GM18498 (cell line): ENCODE measurements around the gene ASB6.

Experiments used
- ATAC-seq: cut with Tn5 transposase; IDR thresholded peaks from one replicate; pipeline ENCODE4 v1.9.1; 2021; ENCODE audit warnings: mild to moderate bottlenecking, moderate library complexity; ENCODE audit not compliant: unreplicated experiment

ASB6 gene, protein sequence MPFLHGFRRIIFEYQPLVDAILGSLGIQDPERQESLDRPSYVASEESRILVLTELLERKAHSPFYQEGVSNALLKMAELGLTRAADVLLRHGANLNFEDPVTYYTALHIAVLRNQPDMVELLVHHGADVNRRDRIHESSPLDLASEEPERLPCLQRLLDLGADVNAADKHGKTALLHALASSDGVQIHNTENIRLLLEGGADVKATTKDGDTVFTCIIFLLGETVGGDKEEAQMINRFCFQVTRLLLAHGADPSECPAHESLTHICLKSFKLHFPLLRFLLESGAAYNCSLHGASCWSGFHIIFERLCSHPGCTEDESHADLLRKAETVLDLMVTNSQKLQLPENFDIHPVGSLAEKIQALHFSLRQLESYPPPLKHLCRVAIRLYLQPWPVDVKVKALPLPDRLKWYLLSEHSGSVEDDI

DNA sequence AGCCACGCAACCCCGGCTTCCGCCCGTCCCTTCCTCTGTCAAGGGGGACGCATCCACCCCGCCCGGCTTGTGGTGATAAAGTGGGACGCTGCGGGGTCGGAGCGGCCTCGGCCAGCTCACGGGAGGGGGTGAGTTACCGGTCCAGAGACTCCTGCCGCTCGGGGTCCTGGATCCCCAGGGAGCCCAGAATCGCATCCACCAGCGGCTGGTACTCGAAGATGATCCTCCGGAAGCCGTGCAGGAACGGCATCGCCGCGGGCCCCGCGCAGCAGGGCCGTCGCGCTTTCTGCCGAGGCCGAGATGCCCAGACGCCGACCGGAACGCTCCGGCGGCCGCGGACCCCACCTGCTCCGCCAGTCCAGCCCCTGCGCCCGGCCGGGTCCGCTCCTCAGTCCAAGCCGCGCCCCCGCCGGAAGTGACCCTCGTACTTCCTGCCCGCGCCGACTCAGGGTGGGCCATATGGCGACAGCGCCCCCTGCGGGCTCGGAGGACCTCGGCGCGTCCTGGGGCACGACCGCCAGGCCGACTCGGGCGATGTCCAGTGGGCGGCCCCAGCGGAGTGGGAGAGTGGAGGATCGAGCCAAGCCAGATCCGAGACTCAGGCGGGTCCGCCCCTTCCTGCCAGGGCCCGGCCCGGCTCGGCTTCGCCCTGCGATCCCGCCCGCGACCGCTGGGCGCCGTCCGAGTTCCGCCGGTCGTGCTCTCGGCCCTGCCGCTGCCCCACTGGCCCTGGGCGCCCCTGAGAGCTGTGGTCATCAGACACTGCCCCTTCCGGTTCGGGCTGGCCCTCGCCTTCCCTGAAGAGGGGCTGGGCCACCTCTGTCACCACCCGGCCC, at the start of gene ASB6:
ASB6 (minus strand) TSS at position 402 of the 836 bp plus-strand sequence; CDS start at position 250, 152 bp downstream.
- peak; percentile 85 for ATAC-seq

DNA sequence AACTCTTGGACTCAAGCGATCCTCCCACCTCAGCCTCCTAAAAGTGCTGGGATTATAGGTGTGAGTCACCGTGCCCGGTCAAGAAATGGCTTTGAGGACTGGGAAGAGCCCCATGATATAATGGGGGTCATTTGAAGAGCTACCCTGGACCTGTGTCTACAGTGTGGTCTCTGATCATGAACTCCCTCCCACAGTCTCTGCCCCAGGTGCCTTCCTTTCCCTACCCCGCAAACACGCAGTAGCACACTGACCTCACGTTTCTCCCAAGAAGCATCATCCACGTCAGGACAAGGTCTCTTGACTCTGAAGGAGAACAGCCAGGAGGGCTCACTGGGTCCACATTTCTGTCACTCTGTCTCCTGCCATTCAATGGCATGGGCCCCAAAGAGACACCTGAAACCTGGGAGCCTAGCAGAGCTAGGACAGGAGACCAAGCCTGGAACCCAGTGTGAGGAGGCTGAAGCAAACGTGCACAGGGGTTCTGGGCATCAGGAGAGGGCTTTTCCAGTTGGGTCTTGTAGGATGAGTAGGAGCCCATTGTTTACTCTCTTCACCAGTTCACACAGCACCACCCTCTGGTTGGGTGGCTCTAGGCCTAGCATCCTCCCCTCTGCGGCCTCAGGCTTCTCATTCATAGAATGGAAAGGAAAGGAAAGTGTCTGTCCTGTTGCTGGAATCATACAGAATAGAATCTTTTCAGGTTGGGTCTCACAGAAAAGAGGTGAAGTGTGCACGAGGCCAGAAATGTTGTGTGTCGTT, 46.5 kb upstream of the ASB6 start:
- no peak for ATAC-seq

DNA sequence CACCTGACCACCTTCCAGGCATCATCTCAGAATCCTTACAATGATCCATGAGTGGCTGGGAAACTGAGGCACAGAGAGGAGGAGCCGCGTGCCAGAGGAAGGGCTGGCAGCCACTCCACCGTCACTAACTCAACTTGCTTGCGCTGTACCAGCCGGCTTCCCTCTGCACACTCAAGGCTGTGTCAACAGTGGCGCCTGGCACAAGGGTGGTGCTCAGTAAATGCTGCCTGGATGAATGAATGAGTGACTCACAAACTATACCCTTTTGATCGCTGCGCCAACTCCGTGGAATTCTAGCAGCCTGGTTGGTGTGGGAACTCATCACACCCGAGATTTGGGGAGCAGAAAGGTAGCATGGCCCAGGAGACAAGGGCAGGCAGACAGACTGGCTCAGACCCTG, 45.4 kb upstream of the ASB6 start:
- no peak for ATAC-seq

DNA sequence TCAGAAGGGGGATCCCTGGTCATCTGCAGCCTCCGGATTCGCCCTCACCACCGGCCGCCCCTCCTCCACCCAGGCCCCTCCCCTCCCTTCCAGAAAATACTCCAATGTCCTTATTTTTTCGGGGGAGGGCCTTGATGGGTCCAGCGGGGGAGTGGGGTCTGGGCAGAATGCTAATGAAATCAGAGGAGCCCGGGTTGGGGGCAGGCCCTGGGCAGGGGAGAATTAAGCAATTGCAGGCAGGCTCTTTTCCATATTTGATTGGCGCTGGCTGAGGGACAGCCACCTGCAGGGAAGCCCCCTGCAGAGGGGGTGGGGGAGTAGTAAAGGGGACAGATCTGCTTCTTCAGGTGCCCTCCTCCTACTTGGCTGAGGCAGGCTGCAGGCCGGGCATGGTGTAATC, 44.8 kb upstream of the ASB6 start:
- no peak for ATAC-seq

DNA sequence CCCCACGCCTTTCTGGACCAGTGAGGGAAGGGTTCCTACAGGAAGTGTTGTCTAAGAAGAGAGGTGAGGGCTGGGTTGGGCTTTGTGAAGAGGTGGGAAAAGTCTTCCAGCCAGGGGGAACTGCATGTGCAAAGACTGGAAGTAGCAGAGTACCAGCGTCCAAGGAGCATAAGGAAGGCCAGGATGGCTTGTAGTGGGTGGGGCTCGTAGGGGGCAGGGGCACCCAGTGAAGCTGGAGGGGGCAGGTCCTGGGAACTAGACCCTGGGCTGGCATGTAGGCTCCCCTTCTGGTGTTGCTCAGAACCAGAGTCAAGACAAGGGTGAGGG, 43.9 kb upstream of the ASB6 start:
- ATAC-seq = no peak

DNA sequence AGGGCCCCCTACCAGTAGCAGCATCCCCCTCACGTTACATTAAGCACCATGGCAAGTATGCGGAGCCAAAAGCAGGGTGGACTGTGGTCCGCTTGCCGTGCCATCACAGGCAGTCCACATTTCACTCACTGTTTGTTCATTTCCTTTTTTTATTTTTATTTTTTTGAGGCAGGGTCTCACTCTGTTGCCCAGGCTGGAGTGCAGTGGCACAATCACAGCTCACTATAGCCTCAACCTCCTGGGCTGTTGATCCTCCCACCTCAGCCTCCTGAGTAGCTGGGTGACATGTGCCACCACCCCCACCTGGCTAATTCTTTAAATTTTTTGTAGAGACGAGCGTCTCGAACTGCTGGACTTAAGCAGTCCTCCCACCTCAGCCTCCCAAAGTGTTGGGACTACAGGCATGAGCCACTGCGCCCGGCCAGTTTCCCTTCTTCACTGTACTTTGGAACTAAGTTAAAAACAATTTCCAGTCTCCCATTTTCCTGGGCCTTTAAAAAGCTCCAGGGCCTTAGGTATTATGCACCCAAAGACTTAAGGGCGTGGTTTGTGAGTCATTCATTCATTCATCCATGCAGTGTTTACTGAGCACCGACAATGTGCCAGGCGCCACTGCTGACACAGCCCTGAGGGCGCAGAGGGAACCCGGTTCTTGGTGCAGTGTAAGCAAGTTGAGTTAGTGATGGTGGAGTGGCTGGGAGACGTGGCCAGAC, 43.4 kb upstream of the ASB6 start:
- no peak for ATAC-seq

DNA sequence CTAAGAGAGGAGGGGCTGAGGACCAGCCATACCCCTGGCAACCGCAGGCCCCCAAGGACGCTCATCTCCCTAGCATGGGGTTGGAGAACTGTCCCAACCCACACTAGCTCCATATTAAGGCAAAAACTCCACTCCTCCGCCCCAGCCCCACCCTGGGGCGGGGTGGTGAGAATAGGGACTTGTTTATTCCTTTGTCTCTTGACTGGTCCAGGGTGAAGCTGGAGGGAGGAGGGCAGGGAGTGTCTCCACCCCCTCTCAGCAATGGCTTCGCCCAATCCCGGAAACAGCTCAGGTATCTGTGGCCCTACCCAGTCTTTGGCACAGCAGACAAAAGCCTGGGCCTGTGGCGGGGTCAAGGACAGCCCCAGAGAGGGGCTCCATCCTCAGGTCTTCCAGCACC, 40.4 kb upstream of the ASB6 start:
- no peak for ATAC-seq

DNA sequence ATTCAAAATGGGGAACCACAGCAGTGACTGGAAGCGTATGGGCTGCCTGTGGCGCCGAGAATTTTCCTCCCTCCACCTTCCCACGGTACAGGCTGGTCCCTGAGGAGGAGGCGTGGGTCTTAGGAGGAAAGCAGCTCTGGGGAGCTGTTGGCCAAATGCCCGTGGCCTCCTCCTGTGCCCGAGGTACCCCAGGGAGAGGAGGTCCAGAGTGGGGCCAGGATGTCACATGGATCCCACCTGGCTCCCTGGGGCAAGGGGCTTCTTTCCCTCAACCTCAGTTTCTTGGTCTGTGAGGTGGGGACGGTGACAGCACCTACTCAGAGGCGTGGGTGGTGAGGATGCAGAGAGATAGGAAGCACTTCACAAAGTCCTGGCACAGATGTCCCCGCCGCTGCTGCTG, 40.0 kb upstream of the ASB6 start:
- ATAC-seq = no peak

DNA sequence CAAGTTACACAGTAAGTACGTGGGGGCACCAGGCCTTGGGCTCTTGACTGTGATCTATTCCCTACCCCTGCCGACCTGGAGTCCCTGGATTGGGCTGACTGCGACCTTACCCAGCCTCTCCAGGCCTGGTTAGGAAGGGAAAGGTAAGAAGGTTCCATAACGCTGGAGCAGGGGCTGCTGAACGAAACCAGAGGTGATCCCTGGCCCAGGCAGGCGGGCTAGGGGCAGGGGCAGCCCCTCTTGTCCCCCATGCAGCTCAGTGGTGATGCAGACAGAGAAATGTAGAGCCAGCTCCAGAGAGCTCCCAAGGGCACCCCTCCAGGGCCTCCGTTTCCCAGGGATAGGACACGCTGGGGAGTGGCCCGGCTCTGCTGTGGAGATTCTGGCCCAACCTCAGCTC, 37.6 kb upstream of the ASB6 start:
- ATAC-seq = no peak

DNA sequence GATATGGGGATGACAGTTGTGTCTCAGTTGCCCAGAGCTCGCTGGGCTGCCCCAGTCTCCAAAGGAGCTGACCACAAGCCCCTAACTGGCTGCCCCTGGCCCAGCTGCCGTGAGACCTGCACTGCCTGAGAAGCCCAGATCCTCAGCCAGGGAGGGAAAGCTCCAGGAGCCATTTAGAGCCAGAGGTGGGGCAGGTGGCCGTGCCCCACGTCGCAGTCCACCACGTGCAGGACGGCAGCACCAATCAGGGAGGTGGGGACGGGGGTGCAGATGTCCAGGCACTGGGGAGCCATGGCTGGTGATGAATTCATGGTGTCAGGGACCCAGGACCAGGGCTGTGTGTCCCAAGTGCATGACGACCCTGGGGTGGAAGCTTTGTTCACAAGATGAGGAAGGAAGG, 36.9 kb upstream of the ASB6 start:
- no peak for ATAC-seq

DNA sequence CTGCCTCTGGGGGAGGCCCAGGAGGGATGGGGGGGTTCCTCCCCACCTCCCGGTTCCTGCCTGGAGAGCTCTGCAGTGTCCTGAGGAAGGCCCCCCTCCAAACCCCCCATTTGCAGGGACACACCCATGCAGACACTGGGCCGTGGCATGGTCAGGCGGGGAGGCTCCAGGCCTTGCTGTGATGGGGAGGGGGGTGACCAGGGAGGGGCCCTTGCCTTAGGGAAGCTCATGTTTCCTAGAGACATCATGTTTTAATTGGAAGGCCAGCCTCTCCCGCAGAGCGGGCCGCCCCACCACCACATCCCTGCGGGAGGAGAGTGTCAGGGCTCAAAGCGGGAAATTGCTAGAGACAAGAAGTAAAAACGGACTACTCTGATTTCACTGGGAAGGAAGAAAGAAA, 35.5 kb upstream of the ASB6 start:
- ATAC-seq = no peak

DNA sequence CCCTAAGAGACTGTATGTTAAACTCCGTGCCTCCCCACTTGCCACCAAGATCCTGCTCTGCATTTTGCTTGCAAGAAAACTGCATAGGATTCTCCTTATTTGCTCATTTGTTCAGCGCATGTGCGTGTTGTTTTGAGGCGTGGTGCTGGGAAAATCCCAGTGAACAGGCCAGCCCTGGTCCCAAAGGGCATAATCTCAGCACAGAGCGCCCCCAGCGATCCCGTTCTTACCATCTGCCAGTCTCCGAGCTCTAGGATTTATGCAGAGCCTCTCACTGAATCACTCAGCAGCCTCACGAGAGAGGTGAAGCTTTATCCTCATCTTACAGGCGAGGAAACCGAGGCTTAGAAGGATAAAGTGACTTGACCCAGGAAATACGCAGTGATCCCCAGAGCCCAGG, 35.0 kb upstream of the ASB6 start:
- no peak for ATAC-seq

DNA sequence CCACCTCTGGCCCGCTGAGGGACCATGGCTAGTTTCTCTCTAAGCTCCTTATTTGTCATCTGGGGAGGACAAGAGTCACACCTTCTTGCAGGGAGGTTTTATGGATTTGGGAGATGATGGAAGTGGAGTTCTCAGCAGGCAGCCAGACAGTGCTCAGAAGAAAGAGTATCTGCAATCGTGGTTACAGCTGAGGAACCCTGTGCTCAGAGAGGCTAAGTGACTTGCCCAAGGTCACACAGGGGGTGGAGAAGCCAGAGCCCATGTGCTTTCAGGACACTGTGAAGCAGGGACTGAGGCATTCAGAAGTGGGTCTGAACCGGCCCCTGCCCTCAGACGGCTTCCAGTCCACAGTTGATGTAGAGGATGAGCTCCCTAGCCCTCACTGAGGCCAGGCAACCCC, 34.3 kb upstream of the ASB6 start:
- no peak for ATAC-seq

DNA sequence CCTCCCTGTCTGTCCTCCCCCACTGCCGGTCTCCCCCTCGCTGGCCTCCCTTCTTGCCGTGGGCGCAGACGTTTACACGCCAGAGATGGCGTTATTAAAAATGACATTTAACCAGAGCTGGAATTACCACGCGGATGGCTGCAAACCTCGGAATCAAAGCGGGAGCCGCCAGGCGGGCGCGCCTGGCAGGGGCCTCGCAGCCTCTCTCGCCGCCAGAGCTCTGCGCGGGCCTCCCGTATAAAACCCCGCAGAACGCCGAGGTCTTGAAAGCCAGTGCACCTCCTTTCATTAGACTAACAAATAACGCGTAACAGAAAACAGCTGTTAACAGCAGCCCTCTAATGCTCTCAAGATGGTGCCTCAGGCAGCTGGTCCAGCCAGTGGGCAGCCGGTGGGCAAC, 33.7 kb upstream of the ASB6 start:
- ATAC-seq = no peak

DNA sequence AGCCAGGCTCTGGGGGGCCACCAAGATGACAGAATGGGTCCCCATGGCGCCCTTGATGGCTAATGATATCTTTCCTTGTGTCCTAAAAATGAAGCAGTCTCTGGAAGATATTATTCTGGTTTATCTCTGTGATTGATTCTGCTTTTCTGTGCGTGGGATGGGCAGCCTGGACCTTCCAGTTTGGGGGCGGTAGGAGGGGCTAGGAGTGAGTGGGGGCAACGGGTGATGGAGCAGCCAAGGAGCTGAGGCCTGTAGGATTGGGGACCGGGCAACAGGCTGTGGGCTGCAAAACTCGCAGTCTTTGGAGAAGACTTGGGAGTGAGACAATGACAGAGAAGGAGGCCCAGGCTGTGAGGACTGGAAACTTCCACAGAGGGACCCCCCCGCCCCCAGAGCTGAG, 32.3 kb upstream of the ASB6 start:
- ATAC-seq = no peak

DNA sequence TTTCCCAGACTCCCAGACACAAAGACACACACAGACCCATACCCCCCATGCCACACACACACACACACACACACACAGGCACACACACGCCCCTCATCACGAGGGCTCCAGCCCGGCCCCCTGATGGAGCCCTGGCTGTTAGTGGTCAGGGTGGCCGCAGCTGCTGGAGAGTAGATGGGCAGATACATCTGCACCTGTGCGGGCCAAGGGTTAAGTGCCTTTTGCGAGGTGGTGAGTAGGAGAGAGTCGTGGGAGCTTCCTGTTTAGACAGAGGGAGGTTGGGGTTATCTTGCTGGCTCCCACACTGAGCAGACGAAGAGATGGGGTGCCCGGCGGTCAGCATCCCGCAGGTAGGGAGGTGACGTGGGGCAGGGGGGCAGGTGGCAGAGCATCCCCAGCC, 31.7 kb upstream of the ASB6 start:
- no peak for ATAC-seq

DNA sequence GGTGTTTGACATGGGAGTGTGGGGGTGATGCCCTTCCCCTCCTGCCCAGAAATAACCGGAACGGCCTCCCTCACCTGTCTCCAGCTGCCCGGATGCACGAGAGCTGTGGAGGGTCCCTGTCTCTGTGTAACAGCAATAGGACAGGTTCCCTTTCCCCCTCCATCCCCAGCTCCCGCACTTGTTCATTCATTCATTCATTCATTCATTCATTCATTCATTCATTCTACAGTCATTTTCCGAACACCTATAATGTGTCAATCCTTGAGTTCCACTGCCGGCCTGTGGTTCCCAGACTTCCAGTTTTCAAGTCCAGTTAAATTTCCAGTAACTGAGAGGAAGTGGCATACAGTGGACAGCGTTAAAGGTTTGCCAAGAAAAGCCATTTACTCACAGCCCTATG, 30.8 kb upstream of the ASB6 start:
- ATAC-seq = no peak

DNA sequence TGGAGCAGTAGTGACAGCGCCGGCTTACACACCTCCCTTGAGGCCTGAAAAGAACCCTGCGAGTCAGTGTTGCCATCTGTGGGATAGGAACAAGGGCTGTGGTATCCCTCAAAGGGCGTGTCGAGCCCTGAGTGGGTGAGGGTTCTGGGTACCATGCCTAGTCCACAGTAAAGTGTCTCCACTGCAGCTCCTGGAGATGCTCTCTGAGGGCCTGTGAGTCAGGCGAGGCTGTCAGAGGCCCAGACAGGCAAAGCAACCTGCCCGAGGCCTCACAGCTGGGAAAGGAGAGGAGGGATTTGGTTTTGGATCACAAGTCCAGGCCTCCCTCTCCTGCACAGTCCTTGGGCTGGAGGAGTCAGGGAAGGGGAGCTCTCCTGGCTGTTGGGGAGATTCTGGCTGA, 29.6 kb upstream of the ASB6 start:
- ATAC-seq = no peak

DNA sequence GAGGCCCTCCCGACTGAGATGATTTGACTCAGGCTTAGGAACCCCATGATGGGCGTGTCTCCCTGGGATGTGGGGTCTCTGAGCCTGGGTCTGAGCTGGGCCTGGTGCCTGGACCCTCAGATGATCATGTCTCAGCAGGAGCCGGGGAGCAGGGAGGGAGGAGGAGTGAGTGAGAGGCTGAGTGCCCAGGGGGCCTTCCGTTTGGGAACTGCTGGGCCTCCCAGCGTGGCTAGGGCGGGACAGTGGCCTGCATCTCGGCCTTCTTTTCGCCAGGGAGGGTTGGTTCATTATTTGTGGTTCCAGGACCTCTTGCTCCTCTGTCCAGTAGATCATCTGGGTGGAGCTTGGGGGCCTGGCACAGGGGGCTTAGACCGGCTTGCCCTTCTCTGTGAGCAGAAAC, 29.1 kb upstream of the ASB6 start:
- ATAC-seq = no peak

DNA sequence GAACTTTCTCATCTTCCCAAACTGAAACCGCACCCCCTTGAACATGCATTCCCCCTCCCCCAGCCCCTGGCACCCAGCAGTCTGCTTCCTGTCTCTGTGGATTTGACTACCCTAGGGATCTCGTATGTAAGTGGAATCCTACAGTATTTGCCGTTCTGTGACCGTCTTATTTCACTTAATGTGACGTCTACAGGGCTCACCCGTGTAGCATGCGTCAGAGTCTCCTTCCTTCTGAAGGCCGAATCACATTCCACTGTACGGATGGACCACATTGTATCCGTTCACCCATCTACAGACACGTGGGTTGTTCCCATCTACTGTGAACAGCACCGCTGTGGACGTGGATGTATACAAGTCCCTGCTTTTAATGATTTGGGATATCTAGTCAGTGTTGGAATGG, 28.0 kb upstream of the ASB6 start:
- no peak for ATAC-seq

DNA sequence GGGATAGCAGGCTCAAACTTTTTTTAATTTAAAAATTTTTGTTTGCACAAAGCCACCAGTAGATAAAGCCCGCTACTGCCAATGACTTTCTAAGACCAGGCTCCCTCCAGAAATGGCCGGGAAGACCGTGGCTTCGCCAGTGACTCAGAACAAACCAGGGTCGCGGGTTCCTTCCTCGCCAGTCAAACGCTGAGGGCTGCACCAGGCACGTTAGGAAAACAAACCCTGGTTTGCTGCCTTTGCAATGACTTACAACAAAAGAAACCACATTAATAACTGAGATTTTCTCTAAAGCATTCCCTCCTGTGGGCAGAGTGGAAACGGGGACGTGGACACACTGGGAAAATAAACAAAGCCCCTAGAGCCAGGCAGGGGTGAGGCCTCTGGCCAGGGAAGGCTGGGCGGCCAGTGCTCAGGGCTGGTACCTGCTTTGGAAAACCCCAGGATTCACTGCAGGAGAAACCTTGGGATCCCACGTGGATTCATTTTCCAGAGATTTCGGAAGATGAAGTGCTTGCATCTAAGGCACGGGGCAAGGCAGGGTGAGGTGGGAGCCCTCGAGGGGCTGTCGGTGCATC, 27.3 kb upstream of the ASB6 start:
- no peak for ATAC-seq
